Testis (tissue), 3 donors: ENCODE results near the gene TF. TPM values are rescaled to one million over a fixed set of nuclear protein-coding genes. Genes with fewer than 3 reads are reported as not detected.
A peak's percentile ranks its signal among the peaks of the same experiment; 100 is the strongest.

Source experiments
- DNase-seq: peaks from one replicate; pipeline ENCODE4 v3.0.0-alpha.2; 2019
- H3K27ac ChIP-seq, 2 donors: fragments of 200-600 bp; sonication (generic); one replicate each; pipeline ENCODE4 v1.5.1; 2019
- H3K27me3 ChIP-seq: fragments of 200-600 bp; sonication (generic); one replicate; pipeline ENCODE4 v1.5.1; 2019
- H3K36me3 ChIP-seq: fragments of 200-600 bp; sonication (generic); one replicate; pipeline ENCODE4 v1.5.1; 2017; ENCODE audit warnings: low read depth; ENCODE audit errors: missing control alignments
- H3K4me1 ChIP-seq: fragments of 200-600 bp; sonication (generic); one replicate; pipeline ENCODE4 v1.5.1; 2019
- H3K4me3 ChIP-seq, 2 donors: fragments of 200-600 bp; sonication (generic); one replicate each; pipeline ENCODE4 v1.5.1; 2017 to 2019
- H3K9me3 ChIP-seq: fragments of 200-600 bp; sonication (generic); one replicate; pipeline ENCODE4 v1.5.1; 2017
- POLR2A ChIP-seq: fragments of 450-650 bp; IDR thresholded peaks from one replicate; pipeline ENCODE4 v1.6.1; 2017; ENCODE audit warnings: antibody characterized with exemption, mild to moderate bottlenecking, moderate library complexity
- WGBS, 2 donors: methylation state at CpG; one replicate each; pipeline ENCODE4 v1.1.5; 2018; 5-methylcytosine and 5-hydroxymethylcytosine counted together
- intact Hi-C: fragments of 100-400 bp; cut with DNase I; formaldehyde crosslinking; loops from one replicate; pipeline ENCODE4 v1.15.1; 2023; ENCODE audit warnings: low total_unique reads
- polyA plus RNA-seq: library from polyadenylated mRNA; stranded (reverse); fragments of 350-450 nt; fragmentation: Illumina TruSeq; extraction: RNeasy Lipid Tissue Mini Kit (QIAGEN cat#74804); gene quantifications from one replicate; pipeline ENCODE4 v1.2.3, GENCODE V29; 2014; ENCODE audit warnings: low read depth, low replicate concordance; ENCODE audit not compliant: insufficient read depth
- total RNA-seq, 2 donors: library from RNA; depleted of rRNA; stranded (reverse); fragments of >200 nt; gene quantifications; one replicate each; pipeline ENCODE4 v1.2.3, GENCODE V29; 2016
- TF ChIP-seq, protein P1 (sequence below), 3 experiments: fragments of 450-650 bp in 2 of 3; fragments of 200-600 bp in 1 of 3; sonication (generic) in 1 of 3; IDR thresholded peaks; one replicate each; pipeline ENCODE4 v1.5.1; 2016 to 2019; ENCODE audit warnings: antibody characterized with exemption in 3 of 3, mild to moderate bottlenecking in 2 of 3, moderate library complexity in 1 of 3

The TF gene
- total and polyA plus RNA-seq, 3 donors from 2014 or later, result 53.1 to 165 (median 60.2) TPM

GRCh38 chr3:133805384-133805701 lies 59.1 kb downstream of the TF start:
- H3K36me3 ChIP-seq, result no peaks in the 10 kb centered on the region
- no peaks in the 10 kb centered on the region for H3K27me3 ChIP-seq
- no peaks in the 10 kb centered on the region for H3K9me3 ChIP-seq
- DNase-seq, result no peak
- intact Hi-C loops, result no loop called here
- TF ChIP-seq POLR2A, result no peak
- TF ChIP-seq, protein P1, sequence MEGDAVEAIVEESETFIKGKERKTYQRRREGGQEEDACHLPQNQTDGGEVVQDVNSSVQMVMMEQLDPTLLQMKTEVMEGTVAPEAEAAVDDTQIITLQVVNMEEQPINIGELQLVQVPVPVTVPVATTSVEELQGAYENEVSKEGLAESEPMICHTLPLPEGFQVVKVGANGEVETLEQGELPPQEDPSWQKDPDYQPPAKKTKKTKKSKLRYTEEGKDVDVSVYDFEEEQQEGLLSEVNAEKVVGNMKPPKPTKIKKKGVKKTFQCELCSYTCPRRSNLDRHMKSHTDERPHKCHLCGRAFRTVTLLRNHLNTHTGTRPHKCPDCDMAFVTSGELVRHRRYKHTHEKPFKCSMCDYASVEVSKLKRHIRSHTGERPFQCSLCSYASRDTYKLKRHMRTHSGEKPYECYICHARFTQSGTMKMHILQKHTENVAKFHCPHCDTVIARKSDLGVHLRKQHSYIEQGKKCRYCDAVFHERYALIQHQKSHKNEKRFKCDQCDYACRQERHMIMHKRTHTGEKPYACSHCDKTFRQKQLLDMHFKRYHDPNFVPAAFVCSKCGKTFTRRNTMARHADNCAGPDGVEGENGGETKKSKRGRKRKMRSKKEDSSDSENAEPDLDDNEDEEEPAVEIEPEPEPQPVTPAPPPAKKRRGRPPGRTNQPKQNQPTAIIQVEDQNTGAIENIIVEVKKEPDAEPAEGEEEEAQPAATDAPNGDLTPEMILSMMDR (IDR thresholded peaks at IDR 0.05), result peak in 1 of 3 experiments; percentile 17
- 6 to 13% methylated on average over 15 of the region's 15 CpGs for WGBS, 2 donors
- H3K4me3 ChIP-seq, result peak overlapping the region; percentile 77 to 91
- no peak overlapping the region for H3K27ac ChIP-seq
- no peaks in the 10 kb centered on the region for H3K4me1 ChIP-seq

GRCh38 chr3:133805702-133806475 lies 59.7 kb downstream of the TF start, which contains the start of gene SRPRB:
TSS of gene SRPRB (plus strand) at chr3:133805815. CDS start at chr3:133805849, 34 bp downstream.
- intact Hi-C loops, result no loop called here

DNA sequence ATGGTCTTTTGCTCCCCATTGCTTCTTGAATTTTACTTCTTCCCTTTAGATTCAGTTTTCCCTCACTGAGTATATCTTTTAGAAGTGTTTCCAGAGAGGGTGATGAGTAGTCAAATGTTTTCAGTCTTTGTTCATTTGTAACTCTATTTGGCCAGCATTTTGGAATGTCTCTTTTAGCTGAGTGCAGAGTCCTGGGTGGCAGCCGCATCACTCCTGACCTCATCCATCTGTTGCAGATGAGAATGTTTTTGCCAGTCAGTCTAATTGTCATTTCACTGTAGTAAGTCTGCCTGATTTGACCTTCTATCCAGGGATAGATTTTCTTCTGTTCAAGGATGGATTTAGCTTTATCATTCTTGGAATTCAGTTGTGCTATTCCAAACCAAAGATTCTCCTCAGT lies 66.7 kb downstream of the TF start:
- no peaks in the 10 kb centered on the region for H3K9me3 ChIP-seq
- H3K27me3 ChIP-seq, result no peaks in the 10 kb centered on the region
- no peak overlapping the region for H3K27ac ChIP-seq
- TF ChIP-seq, protein P1 (IDR thresholded peaks at IDR 0.05), result no peak
- no peak for TF ChIP-seq POLR2A
- intact Hi-C loops, result no loop called here
- 83 to 100% methylated on average over 1 of the region's 1 CpG for WGBS, 2 donors
- H3K4me1 ChIP-seq, result no peaks in the 10 kb centered on the region
- H3K36me3 ChIP-seq, result no peaks in the 10 kb centered on the region
- no peak for DNase-seq
- H3K4me3 ChIP-seq, result no peak overlapping the region

More at GRCh38 chr3:133805702-133806475, 59.7 kb downstream of the TF start, which contains the start of gene SRPRB:
- no peaks in the 10 kb centered on the region for H3K36me3 ChIP-seq
- TF ChIP-seq POLR2A, result peak; percentile 20
- TF ChIP-seq, protein P1 (IDR thresholded peaks at IDR 0.05), result no peak
- H3K9me3 ChIP-seq, result no peaks in the 10 kb centered on the region
- H3K27me3 ChIP-seq, result no peaks in the 10 kb centered on the region
- H3K4me3 ChIP-seq, result peak within 1 kb of the TSS; percentile 77 to 91
- peak; percentile 97 for DNase-seq
- 0% methylated on average over 4 to 49 of the region's 53 CpGs for WGBS, 2 donors
- peak within 1 kb of the TSS; percentile 31 to 63 for H3K27ac ChIP-seq
- H3K4me1 ChIP-seq, result no peaks in the 10 kb centered on the region

DNA sequence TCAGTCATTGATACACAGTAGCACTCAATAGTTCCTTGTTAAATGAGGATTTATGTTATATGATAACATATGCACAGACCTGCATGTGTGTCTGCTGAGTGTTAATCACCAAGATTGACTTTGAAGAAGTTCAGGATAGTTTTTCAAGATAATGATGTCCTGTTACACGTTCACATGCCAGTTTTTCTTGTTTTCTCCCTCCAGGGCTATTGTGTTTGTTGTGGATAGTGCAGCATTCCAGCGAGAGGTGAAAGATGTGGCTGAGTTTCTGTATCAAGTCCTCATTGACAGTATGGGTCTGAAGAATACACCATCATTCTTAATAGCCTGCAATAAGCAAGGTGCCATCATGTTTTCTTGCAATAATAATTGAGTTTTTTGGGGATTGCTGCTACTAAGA lies 69.2 kb downstream of the TF start:
- Histone ChIP-seq H3K4me3 (no peak overlapping the region), H3K27me3 (no peaks in the 10 kb centered on the region), H3K9me3 (no peaks in the 10 kb centered on the region), H3K27ac (no peak overlapping the region), H3K4me1 (no peaks in the 10 kb centered on the region), H3K36me3 (no peaks in the 10 kb centered on the region)
- WGBS, 2 donors, result 77 to 91% methylated on average over 2 of the region's 2 CpGs
- TF ChIP-seq, protein P1 (IDR thresholded peaks at IDR 0.05), result no peak
- no peak for TF ChIP-seq POLR2A
- no peak for DNase-seq
- intact Hi-C loops, result no loop called here

DNA sequence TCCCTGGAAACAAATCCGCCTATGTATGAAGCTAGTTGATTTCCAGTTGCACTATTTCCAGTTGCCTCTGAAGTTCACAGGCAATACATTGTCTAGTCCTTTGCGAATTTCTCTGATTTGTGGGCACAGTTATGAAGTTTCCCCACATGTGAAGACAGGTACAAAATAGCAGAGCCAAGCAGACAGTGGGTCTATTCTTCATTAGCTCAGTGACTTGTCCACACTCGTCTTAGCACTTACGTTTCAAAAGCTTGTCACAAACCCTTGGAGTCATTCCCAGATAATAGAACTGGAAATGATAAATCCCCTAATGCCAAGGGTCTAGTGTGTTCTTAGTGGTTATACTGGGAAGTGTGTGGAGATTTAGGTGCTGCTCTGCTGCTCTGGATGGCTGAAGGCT lies 73.9 kb downstream of the TF start:
- Histone ChIP-seq H3K27me3 (no peaks in the 10 kb centered on the region), H3K9me3 (no peaks in the 10 kb centered on the region), H3K36me3 (no peaks in the 10 kb centered on the region), H3K4me1 (no peaks in the 10 kb centered on the region), H3K4me3 (no peak overlapping the region), H3K27ac (no peak overlapping the region)
- intact Hi-C loops, result loop anchor here (5.0 kb wide), 1 partner anchor 107 kb away; no protein-coding TSS in a partner anchor
- WGBS, 2 donors, result 86% methylated on average over 4 of the region's 4 CpGs
- no peak for TF ChIP-seq POLR2A
- TF ChIP-seq, protein P1 (IDR thresholded peaks at IDR 0.05), result no peak
- DNase-seq, result no peak
